ENCODE results near the gene SLC6A16.

DNA sequence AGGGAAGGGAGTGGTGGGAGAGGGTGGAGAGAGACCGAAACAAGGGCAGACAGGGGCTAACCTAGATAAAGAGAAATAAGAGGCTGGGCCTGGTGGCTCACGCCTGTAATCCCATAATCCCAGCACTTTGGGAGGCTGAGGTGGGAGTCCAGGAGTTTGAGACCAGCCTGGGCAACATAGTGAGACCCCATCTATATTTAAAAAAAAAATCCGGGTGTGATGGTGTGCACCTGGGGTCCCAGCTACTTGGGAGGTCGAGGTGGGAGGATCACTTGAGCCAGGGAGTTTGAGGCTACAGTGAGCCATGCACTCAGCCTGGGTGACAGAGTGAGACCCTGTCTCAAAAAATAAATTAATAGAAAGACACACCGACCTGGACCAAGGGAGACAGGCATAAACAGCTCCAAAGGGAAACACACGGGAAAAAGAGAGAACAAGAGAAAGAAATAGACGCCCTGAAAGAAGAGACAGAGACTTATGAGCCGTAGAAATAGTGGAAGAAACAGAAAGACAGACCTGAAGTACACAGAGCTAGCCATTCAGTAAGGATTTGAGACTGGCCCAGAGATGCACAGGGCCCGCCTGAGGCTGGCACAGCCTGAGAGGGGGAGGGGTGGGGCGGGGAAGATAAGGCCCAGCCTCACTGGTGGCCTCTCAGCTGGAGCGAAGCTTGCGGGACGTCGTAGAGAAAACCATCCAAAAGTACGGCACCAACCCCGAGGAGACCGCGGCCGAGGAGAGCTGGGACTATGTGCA, 12.5 kb upstream of the SLC6A16 start:
- TF ChIP-seq, protein P1, sequence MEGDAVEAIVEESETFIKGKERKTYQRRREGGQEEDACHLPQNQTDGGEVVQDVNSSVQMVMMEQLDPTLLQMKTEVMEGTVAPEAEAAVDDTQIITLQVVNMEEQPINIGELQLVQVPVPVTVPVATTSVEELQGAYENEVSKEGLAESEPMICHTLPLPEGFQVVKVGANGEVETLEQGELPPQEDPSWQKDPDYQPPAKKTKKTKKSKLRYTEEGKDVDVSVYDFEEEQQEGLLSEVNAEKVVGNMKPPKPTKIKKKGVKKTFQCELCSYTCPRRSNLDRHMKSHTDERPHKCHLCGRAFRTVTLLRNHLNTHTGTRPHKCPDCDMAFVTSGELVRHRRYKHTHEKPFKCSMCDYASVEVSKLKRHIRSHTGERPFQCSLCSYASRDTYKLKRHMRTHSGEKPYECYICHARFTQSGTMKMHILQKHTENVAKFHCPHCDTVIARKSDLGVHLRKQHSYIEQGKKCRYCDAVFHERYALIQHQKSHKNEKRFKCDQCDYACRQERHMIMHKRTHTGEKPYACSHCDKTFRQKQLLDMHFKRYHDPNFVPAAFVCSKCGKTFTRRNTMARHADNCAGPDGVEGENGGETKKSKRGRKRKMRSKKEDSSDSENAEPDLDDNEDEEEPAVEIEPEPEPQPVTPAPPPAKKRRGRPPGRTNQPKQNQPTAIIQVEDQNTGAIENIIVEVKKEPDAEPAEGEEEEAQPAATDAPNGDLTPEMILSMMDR (conservative IDR thresholded peaks at IDR 0.05 in 1 of 2, IDR thresholded peaks at IDR 0.05 in 1 of 2; ENCODE audit: extremely low read depth in 1 of 2, insufficient read depth in 1 of 2, low read depth in 1 of 2, low read length in 2 of 2) = no peak
- no peak for TF ChIP-seq EZH2 (IDR thresholded peaks at IDR 0.05; ENCODE audit: borderline replicate concordance, low read length)

Measured in mammary epithelial cell (primary cell).